ENCODE data around the gene STX4. TPM values are rescaled to one million over a fixed set of nuclear protein-coding genes. Genes with fewer than 3 reads are reported as not detected.

Gene STX4
- polyA plus RNA-seq, 1 experiment = 43.7 TPM

DNA sequence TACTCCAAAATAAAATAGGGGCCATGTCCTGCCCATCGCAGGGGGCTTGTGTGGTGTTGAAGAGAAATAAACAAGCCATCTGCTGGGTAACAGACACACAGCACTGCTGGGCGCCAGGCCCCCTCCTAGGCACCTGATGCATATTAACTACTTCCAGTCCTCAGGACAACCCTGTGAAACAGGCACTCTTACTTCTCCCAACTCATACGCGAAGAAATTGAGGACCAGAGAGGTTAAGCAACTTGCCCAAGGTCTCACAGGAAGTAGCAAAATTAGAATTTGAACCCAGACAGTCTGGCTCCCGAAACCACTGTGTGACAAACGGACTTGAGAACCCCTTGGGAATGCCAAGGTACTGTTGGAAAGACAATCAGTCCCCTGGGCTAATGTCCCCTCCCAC, 25.7 kb upstream of the STX4 start:
- H3K27me3 ChIP-seq (ENCODE audit: control insufficient read depth, insufficient read depth, low read length) = peaks cover 2% of the 10 kb centered on the region
- no peak overlapping the region for H3K27ac ChIP-seq (ENCODE audit: low read depth, low read length)
- POLR2A ChIA-PET = no interaction called here
- DNase-seq (ENCODE audit: low read depth, low spot score) = no peak
- no peak overlapping the region for H3K4me3 ChIP-seq (ENCODE audit: low read depth, low read length)
- peaks cover 2% of the 10 kb centered on the region; the same call in 1 of the 2 replicates for H3K9me3 ChIP-seq (ENCODE audit: control insufficient read depth, insufficient read depth, low read length)
- CTCF ChIA-PET = interaction anchor here (0.6 kb wide), 1 partner anchor 183 kb away, joined by 3 read pairs; no protein-coding TSS in a partner anchor
- TF ChIP-seq, protein P1, sequence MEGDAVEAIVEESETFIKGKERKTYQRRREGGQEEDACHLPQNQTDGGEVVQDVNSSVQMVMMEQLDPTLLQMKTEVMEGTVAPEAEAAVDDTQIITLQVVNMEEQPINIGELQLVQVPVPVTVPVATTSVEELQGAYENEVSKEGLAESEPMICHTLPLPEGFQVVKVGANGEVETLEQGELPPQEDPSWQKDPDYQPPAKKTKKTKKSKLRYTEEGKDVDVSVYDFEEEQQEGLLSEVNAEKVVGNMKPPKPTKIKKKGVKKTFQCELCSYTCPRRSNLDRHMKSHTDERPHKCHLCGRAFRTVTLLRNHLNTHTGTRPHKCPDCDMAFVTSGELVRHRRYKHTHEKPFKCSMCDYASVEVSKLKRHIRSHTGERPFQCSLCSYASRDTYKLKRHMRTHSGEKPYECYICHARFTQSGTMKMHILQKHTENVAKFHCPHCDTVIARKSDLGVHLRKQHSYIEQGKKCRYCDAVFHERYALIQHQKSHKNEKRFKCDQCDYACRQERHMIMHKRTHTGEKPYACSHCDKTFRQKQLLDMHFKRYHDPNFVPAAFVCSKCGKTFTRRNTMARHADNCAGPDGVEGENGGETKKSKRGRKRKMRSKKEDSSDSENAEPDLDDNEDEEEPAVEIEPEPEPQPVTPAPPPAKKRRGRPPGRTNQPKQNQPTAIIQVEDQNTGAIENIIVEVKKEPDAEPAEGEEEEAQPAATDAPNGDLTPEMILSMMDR (IDR thresholded peaks at IDR 0.05; ENCODE audit: low read depth, low read length) = no peak

DNA sequence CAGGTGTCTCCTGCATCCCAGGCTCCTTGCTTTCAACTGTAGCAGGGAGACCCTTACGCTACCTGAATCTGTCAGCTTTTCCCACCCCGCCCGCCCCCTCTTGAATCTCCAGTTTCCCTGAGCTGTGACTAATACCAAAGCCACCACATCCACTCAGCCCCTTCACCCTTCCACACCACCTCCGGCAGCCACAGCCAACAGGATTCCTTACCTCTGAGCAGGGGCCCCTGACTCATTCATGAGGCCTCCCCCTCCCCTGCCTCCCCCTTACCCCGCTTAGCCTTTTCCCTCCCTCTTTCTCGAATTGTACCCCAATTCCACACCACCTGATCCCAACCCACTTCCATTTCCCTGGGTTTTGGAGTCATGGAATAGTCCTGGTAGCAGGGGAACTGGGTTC, 25.2 kb upstream of the STX4 start:
- peaks cover 2% of the 10 kb centered on the region for H3K27me3 ChIP-seq (ENCODE audit: control insufficient read depth, insufficient read depth, low read length)
- CTCF ChIA-PET = interaction anchor here (0.6 to 1.0 kb wide), 2 partner anchors 24 to 183 kb away, joined by 3 read pairs; no protein-coding TSS in a partner anchor
- peak overlapping the region; percentile 39 for H3K27ac ChIP-seq (ENCODE audit: low read depth, low read length)
- POLR2A ChIA-PET = no interaction called here
- peak; percentile 41 for DNase-seq (ENCODE audit: low read depth, low spot score)
- TF ChIP-seq, protein P1 (IDR thresholded peaks at IDR 0.05; ENCODE audit: low read depth, low read length) = no peak
- peaks cover 2% of the 10 kb centered on the region; the same call in 1 of the 2 replicates for H3K9me3 ChIP-seq (ENCODE audit: control insufficient read depth, insufficient read depth, low read length)
- peak overlapping the region; percentile 34 for H3K4me3 ChIP-seq (ENCODE audit: low read depth, low read length)

DNA sequence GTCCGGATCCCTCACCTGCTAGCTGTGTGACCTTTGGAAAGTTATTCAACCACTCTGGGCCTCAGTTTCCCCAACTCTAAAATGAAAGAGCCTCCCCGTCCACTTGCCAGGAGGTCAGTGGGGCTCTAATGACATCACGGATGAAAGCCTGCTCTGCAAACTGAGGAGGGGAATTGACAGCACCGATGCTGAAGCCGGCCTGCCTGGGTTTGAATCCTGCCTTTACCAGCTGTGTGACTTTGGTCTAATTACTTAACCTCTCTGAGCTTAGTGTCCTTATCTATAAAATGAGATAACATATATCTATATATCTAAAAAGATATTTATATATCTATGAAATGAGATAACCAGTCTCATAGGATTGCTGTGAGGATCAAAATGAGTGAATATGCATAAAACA, 24.8 kb upstream of the STX4 start:
- peaks cover 2% of the 10 kb centered on the region; the same call in 1 of the 2 replicates for H3K9me3 ChIP-seq (ENCODE audit: control insufficient read depth, insufficient read depth, low read length)
- peaks cover 2% of the 10 kb centered on the region for H3K27me3 ChIP-seq (ENCODE audit: control insufficient read depth, insufficient read depth, low read length)
- ChIA-PET CTCF (interaction anchor here (1.0 kb wide), 1 partner anchor 24 kb away, joined by 3 read pairs; no protein-coding TSS in a partner anchor), POLR2A (no interaction called here)
- peak overlapping the region; percentile 39 for H3K27ac ChIP-seq (ENCODE audit: low read depth, low read length)
- DNase-seq (ENCODE audit: low read depth, low spot score) = no peak
- TF ChIP-seq, protein P1 (IDR thresholded peaks at IDR 0.05; ENCODE audit: low read depth, low read length) = no peak
- peak overlapping the region; percentile 34 for H3K4me3 ChIP-seq (ENCODE audit: low read depth, low read length)

DNA sequence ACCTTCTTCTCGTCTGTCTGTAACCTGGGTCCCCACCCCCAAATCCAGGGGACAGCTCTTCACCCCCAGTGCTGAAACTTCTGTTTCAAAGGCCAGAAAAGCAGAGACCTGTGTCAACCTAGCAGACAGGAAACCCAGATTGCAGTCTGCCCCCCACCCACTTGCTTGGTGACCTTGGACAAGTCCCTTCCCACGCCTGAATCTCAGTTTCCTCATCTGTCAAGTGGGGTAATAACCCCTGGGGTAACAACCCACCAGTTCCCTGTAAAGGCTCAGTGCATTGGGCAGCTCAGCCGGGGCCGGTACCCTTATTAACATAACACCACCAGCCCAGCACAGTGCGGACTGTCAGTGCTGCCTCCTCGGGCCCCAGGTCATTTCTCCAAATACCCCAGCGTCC, 24.2 kb upstream of the STX4 start:
- CTCF ChIA-PET = interaction anchor here (1.0 kb wide), 1 partner anchor 25 kb away, joined by 3 read pairs; no protein-coding TSS in a partner anchor
- POLR2A ChIA-PET = no interaction called here
- peak overlapping the region; percentile 64 for H3K4me3 ChIP-seq (ENCODE audit: low read depth, low read length)

DNA sequence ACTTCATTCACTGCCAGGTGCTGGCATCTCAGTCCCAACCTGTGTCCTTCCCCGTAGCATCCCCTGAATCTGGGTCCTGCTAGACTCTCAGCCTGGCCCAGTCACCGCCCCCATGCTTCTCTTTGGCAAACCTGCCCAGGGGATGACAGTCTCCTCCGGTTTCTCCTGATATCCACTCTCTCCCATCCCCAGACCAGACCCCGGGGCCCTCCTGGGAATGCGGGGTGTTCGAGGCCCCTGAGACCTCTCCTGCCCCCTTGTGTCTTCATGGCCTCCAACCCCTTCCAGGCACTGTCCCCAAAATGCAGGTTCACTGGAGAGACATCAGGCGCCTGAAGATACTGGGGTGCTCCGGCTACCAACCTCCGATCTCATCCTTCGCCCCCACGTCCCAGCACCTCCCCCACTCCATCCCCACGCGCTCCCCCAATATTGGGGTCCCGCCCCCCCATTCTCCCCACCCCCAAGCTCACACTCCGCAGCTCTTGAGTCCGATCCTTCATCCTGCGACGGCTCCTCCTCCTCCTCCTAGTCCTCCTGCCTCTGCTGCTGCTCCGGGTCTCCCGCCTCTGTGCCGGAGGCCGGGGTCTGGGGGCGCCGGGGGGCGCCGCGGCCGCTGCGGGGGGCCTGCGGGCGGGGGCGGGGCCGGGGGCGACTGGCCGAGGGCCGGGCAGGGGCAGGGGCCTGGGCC, 23.3 kb upstream of the STX4 start:
- DNase-seq (ENCODE audit: low read depth, low spot score) = no peak
- Histone ChIP-seq H3K27ac (ENCODE audit: low read depth, low read length) (no peak overlapping the region), H3K9me3 (ENCODE audit: control insufficient read depth, insufficient read depth, low read length) (peaks cover 2% of the 10 kb centered on the region; the same call in 1 of the 2 replicates), H3K4me3 (ENCODE audit: low read depth, low read length) (peak overlapping the region; percentile 64), H3K27me3 (ENCODE audit: control insufficient read depth, insufficient read depth, low read length) (peaks cover 2% of the 10 kb centered on the region)
- TF ChIP-seq, protein P1 (IDR thresholded peaks at IDR 0.05; ENCODE audit: low read depth, low read length) = 0 out of 2 replicates have a peak, but pooled peaks have one; percentile 18
- POLR2A ChIA-PET = no interaction called here
- CTCF ChIA-PET = no interaction called here

More for the DNA sequence above, 24.2 kb upstream of the STX4 start:
- DNase-seq (ENCODE audit: low read depth, low spot score) = no peak
- Histone ChIP-seq H3K9me3 (ENCODE audit: control insufficient read depth, insufficient read depth, low read length) (peaks cover 2% of the 10 kb centered on the region; the same call in 1 of the 2 replicates), H3K27ac (ENCODE audit: low read depth, low read length) (no peak overlapping the region), H3K27me3 (ENCODE audit: control insufficient read depth, insufficient read depth, low read length) (peaks cover 2% of the 10 kb centered on the region)
- TF ChIP-seq, protein P1 (IDR thresholded peaks at IDR 0.05; ENCODE audit: low read depth, low read length) = no peak

Data from AG04450 (cell line).